DOHH2 (cell line): ENCODE measurements around the gene SPDL1.

Source experiments
- H3F3A ChIP-seq: fragments of 200-600 bp; sonication (generic), shearing (Covaris generic); 2 replicates; pipeline ENCODE4 v1.6.0; 2016; ENCODE audit warnings: antibody characterized with exemption, mild to moderate bottlenecking; ENCODE audit not compliant: control insufficient read depth, insufficient read depth
- H3K27ac ChIP-seq: fragments of 200-600 bp; sonication (generic); 2 replicates; pipeline ENCODE4 v1.5.1; 2014; ENCODE audit warnings: low read depth, mild to moderate bottlenecking, low read length, moderate library complexity
- H3K27me3 ChIP-seq: fragments of 200-600 bp; sonication (generic); 2 replicates; pipeline ENCODE4 v1.6.1; 2014; ENCODE audit warnings: mild to moderate bottlenecking, low read length, mixed read lengths; ENCODE audit not compliant: control insufficient read depth
- H3K36me3 ChIP-seq: fragments of 200-600 bp; sonication (generic); 2 replicates; pipeline ENCODE4 v1.6.1; 2014; ENCODE audit warnings: mild to moderate bottlenecking, low read length, moderate library complexity, mixed read lengths; ENCODE audit not compliant: control insufficient read depth
- H3K4me1 ChIP-seq: fragments of 200-600 bp; sonication (generic); 2 replicates; pipeline ENCODE4 v1.6.1; 2014; ENCODE audit warnings: mild to moderate bottlenecking, low read length, mixed read lengths; ENCODE audit not compliant: control insufficient read depth
- H3K4me2 ChIP-seq: fragments of 200-600 bp; sonication (generic); 2 replicates; pipeline ENCODE4 v1.6.0; 2014; ENCODE audit warnings: mild to moderate bottlenecking, low read length, moderate library complexity
- H3K4me3 ChIP-seq: fragments of 200-600 bp; sonication (generic); 2 replicates; pipeline ENCODE4 v1.5.1; 2014; ENCODE audit warnings: mild to moderate bottlenecking, low read length, mixed read lengths
- H3K79me2 ChIP-seq: fragments of 200-600 bp; sonication (generic); 2 replicates; pipeline ENCODE4 v1.6.1; 2014; ENCODE audit warnings: mild to moderate bottlenecking, low read length, mixed read lengths; ENCODE audit not compliant: control insufficient read depth
- H3K9me2 ChIP-seq: fragments of 200-600 bp; sonication (generic); replicated peaks from 2 replicates; pipeline ENCODE4 v1.6.1; 2014; ENCODE audit warnings: mild to moderate bottlenecking, low read length, mixed read lengths; ENCODE audit not compliant: control insufficient read depth
- H3K9me3 ChIP-seq: fragments of 200-600 bp; sonication (generic); 2 replicates; pipeline ENCODE4 v1.6.1; 2014; ENCODE audit warnings: antibody characterized with exemption, low read length, mixed read lengths; ENCODE audit not compliant: control insufficient read depth, insufficient read depth
- H4K20me1 ChIP-seq: fragments of 200-600 bp; sonication (generic); 2 replicates; pipeline ENCODE4 v1.6.0; 2014; ENCODE audit warnings: low read depth, mild to moderate bottlenecking, antibody characterized with exemption, low read length, moderate library complexity; ENCODE audit not compliant: control insufficient read depth, insufficient read depth
- CTCF ChIP-seq: fragments of 200-600 bp; sonication (generic); IDR thresholded peaks from one replicate; pipeline ENCODE4 v1.5.1; 2014; ENCODE audit warnings: antibody characterized with exemption, mild to moderate bottlenecking, low read depth, low read length; ENCODE audit not compliant: poor library complexity, severe bottlenecking
- EZH2phosphoT487 ChIP-seq: fragments of 200-600 bp; sonication (generic); IDR thresholded peaks from 2 replicates; pipeline ENCODE4 v1.6.1; 2017; ENCODE audit warnings: borderline replicate concordance, mild to moderate bottlenecking, antibody characterized with exemption, low read length, moderate library complexity, mixed read lengths

SPDL1 gene

GRCh38 chr5:169646856-169647255, 63.3 kb downstream of the SPDL1 start:
- Histone ChIP-seq H3K36me3 (peaks cover 60% of the 10 kb centered on the region), H3K27ac (no peak overlapping the region), H3K4me3 (peak overlapping the region; percentile 38; the same call in 1 of the 2 replicates), H4K20me1 (peaks cover 40% of the 10 kb centered on the region), H3K4me2 (peak overlapping the region; percentile 41), H3K9me2 (no peaks in the 10 kb centered on the region), H3K79me2 (peaks cover 100% of the 10 kb centered on the region), H3F3A (no peaks in the 10 kb centered on the region), H3K27me3 (no peaks in the 10 kb centered on the region), H3K4me1 (peaks cover 56% of the 10 kb centered on the region), H3K9me3 (no peaks in the 10 kb centered on the region)
- TF ChIP-seq CTCF: no peak
- no peak for TF ChIP-seq EZH2phosphoT487

- TF ChIP-seq CTCF (no peak), EZH2phosphoT487 (no peak)
- no peaks in the 10 kb centered on the region for H3K27me3 ChIP-seq
- H3K4me3 ChIP-seq: peak overlapping the region; percentile 38; the same call in 1 of the 2 replicates
- H3K9me2 ChIP-seq: no peaks in the 10 kb centered on the region
- H3K4me1 ChIP-seq: peaks cover 56% of the 10 kb centered on the region
- peak overlapping the region; percentile 41 for H3K4me2 ChIP-seq
- H3K9me3 ChIP-seq: no peaks in the 10 kb centered on the region
- peaks cover 61% of the 10 kb centered on the region for H3K36me3 ChIP-seq
- no peaks in the 10 kb centered on the region for H3F3A ChIP-seq
- H3K79me2 ChIP-seq: peaks cover 100% of the 10 kb centered on the region
- H4K20me1 ChIP-seq: peaks cover 38% of the 10 kb centered on the region
- H3K27ac ChIP-seq: no peak overlapping the region
Measured at GRCh38 chr5:169647566-169647965, 64.0 kb downstream of the SPDL1 start.

GRCh38 chr5:169648725-169649310, 65.2 kb downstream of the SPDL1 start:
- H3K36me3 ChIP-seq: peaks cover 64% of the 10 kb centered on the region
- no peak overlapping the region for H3K4me2 ChIP-seq
- no peak overlapping the region for H3K27ac ChIP-seq
- no peaks in the 10 kb centered on the region for H3K9me3 ChIP-seq
- H3K79me2 ChIP-seq: peaks cover 100% of the 10 kb centered on the region
- H3K27me3 ChIP-seq: no peaks in the 10 kb centered on the region
- H3F3A ChIP-seq: no peaks in the 10 kb centered on the region
- H3K4me3 ChIP-seq: no peak overlapping the region
- TF ChIP-seq CTCF (no peak), EZH2phosphoT487 (no peak)
- H4K20me1 ChIP-seq: peaks cover 35% of the 10 kb centered on the region
- H3K9me2 ChIP-seq: no peaks in the 10 kb centered on the region
- H3K4me1 ChIP-seq: peaks cover 56% of the 10 kb centered on the region
